HepG2 (cell line): Measurements from ENCODE around the gene SLC39A1. TPM values are rescaled to one million over a fixed set of nuclear protein-coding genes. Genes with fewer than 3 reads are reported as not detected.
A peak's percentile ranks its signal among the peaks of the same experiment; 100 is the strongest.

Experiments
- CEBPZ ChIP-seq: IDR thresholded peaks from 2 replicates; pipeline ENCODE4 v1.6.1; 2012; ENCODE audit warnings: low read length, improper control_type of control experiment
- EP300 ChIP-seq, 3 experiments: sonication (generic) in 1 of 3; formaldehyde crosslinking in 1 of 3; IDR thresholded peaks; 2 replicates each; pipeline versions ENCODE4 v1.5.1 to v1.6.1; 2011 to 2020; ENCODE audit warnings: low read depth in 2 of 3, low read length in 2 of 3, borderline replicate concordance in 1 of 3, improper control_type of control experiment in 1 of 3, mild to moderate bottlenecking in 1 of 3, missing genetic modification reagents in 1 of 3, moderate library complexity in 1 of 3
- GLMP ChIP-seq: sonication (generic); formaldehyde crosslinking; IDR thresholded peaks from 2 replicates; pipeline ENCODE4 v1.9.0; 2021; ENCODE audit warnings: missing genetic modification reagents, mild to moderate bottlenecking, borderline replicate concordance
- HOXD1 ChIP-seq: sonication (generic); formaldehyde crosslinking; IDR thresholded peaks from 2 replicates; pipeline ENCODE4 v1.5.0; 2020; ENCODE audit warnings: missing genetic modification reagents
- KMT2B ChIP-seq: IDR thresholded peaks from 2 replicates; pipeline ENCODE4 v1.6.1; 2016; ENCODE audit warnings: missing genetic modification reagents, missing compliant biosample characterization
- MEIS1 ChIP-seq: sonication (generic); formaldehyde crosslinking; IDR thresholded peaks from 2 replicates; pipeline ENCODE4 v1.9.0; 2021; ENCODE audit warnings: mild to moderate bottlenecking, missing genetic modification reagents, moderate library complexity, borderline replicate concordance
- NFKBIZ ChIP-seq: IDR thresholded peaks from 2 replicates; pipeline ENCODE4 v1.6.1; 2018; ENCODE audit warnings: missing genetic modification reagents, missing compliant biosample characterization
- PRMT3 ChIP-seq: sonication (generic); formaldehyde crosslinking; IDR thresholded peaks from 2 replicates; pipeline ENCODE4 v1.8.1; 2022; ENCODE audit warnings: low read depth, mild to moderate bottlenecking, moderate library complexity, missing genetic modification reagents, borderline replicate concordance
- RAD51 ChIP-seq: fragments of 450-650 bp; IDR thresholded peaks from 2 replicates; pipeline ENCODE4 v1.6.1; 2016; ENCODE audit warnings: borderline replicate concordance
- RARA ChIP-seq: IDR thresholded peaks from 2 replicates; pipeline ENCODE4 v1.6.1; 2016; ENCODE audit warnings: missing genetic modification reagents, missing compliant biosample characterization
- TCF12 ChIP-seq, 2 experiments: fragments of 450-650 bp in 1 of 2; sonication (generic) in 1 of 2; formaldehyde crosslinking in 1 of 2; IDR thresholded peaks; 2 replicates each; pipeline versions ENCODE4 v1.6.1 to v1.8.0; 2017 to 2022; ENCODE audit warnings: antibody characterized with exemption in 1 of 2, mild to moderate bottlenecking in 1 of 2, missing genetic modification reagents in 1 of 2, moderate library complexity in 1 of 2
- TFAP4 ChIP-seq: sonication (generic); IDR thresholded peaks from 2 replicates; pipeline ENCODE4 v1.6.1; 2016; ENCODE audit warnings: low read depth, borderline replicate concordance
- THAP11 ChIP-seq: IDR thresholded peaks from 2 replicates; pipeline ENCODE4 v1.6.1; 2016; ENCODE audit warnings: missing biosample characterization, missing genetic modification reagents
- TMF1 ChIP-seq: sonication (generic); formaldehyde crosslinking; IDR thresholded peaks from 2 replicates; pipeline ENCODE4 v1.8.1; 2022; ENCODE audit warnings: low read depth, missing genetic modification reagents
- ZNF253 ChIP-seq: sonication (generic); formaldehyde crosslinking; IDR thresholded peaks from 2 replicates; pipeline ENCODE4 v1.8.0; 2022; ENCODE audit warnings: mild to moderate bottlenecking, missing genetic modification reagents, borderline replicate concordance
- ZNF331 ChIP-seq: sonication (generic); formaldehyde crosslinking; IDR thresholded peaks from 2 replicates; pipeline ENCODE4 v1.4.0; 2020; ENCODE audit warnings: missing genetic modification reagents
- ZNF460 ChIP-seq: sonication (generic); formaldehyde crosslinking; IDR thresholded peaks from 2 replicates; pipeline ENCODE4 v1.5.1; 2020; ENCODE audit warnings: missing genetic modification reagents, mild to moderate bottlenecking, borderline replicate concordance
- ZNF687 ChIP-seq: sonication (generic); formaldehyde crosslinking; IDR thresholded peaks from 2 replicates; pipeline ENCODE4 v1.5.1; 2020; ENCODE audit warnings: mild to moderate bottlenecking, missing genetic modification reagents, moderate library complexity
- polyA plus RNA-seq, 8 experiments: library from polyadenylated mRNA; depleted of rRNA in 3 of 8; stranded (reverse) in 7 of 8; unstranded in 1 of 8; fragments of >200 nt; fragmentation: Illumina TruSeq in 4 of 8; extraction: Trizol in 4 of 8; gene quantifications; 2 replicates each; pipeline versions ENCODE4 v1.2.1 to v1.2.3, GENCODE V29; 2011 to 2016; ENCODE audit warnings: low read depth in 4 of 8, missing spikeins in 1 of 8, mixed read lengths in 1 of 8; ENCODE audit not compliant: insufficient read depth in 1 of 8
- total RNA-seq, 5 experiments: library from RNA; depleted of rRNA; stranded (reverse); fragments of >200 nt; fragmentation: Illumina TruSeq; extraction: Trizol; gene quantifications; 2 replicates each; pipeline ENCODE4 v1.2.3, GENCODE V29; 2016; ENCODE audit warnings: low read depth in 1 of 5

Gene SLC39A1
- total and polyA plus RNA-seq, 2 of the 13 experiments (the other 11 are each of a cell fraction or from before 2014, with no cell fraction given) = 71.2 to 78.4 TPM

- peak; percentile 98 for TF ChIP-seq PRMT3
- TF ChIP-seq THAP11 (CRISPR knock-in tag) = peak; percentile 75
- TF ChIP-seq GLMP (CRISPR knock-in tag) = no peak
- 0 out of 4 replicates have a peak, but pooled peaks of 1 of the 2 experiments have one; percentile 17 for TF ChIP-seq EP300 (IDR thresholded peaks at IDR 0.05; ENCODE audit: low read depth in 2 of 2, low read length in 2 of 2)
- no peak for TF ChIP-seq EP300 (CRISPR knock-in tag; IDR thresholded peaks at IDR 0.05; ENCODE audit: borderline replicate concordance)
- TF ChIP-seq NFKBIZ (CRISPR knock-in tag) = peak; percentile 13; the same call in 1 of the 2 replicates
- TF ChIP-seq TMF1 (CRISPR knock-in tag) = no peak; the same call in 1 of the 2 replicates
- no peak for TF ChIP-seq ZNF253
- 0 out of 2 replicates have a peak, but pooled peaks have one; percentile 52 for TF ChIP-seq HOXD1 (CRISPR knock-in tag)
- peak; percentile 82 for TF ChIP-seq KMT2B (CRISPR knock-in tag)
- peak; percentile 99 for TF ChIP-seq ZNF687 (CRISPR knock-in tag)
- TF ChIP-seq TFAP4 = peak; percentile 56; the same call in 1 of the 2 replicates
- TF ChIP-seq RAD51 = peak; percentile 88
- peak; percentile 83 for TF ChIP-seq MEIS1
- TF ChIP-seq TCF12 (IDR thresholded peaks at IDR 0.05) = no peak
- TF ChIP-seq TCF12 (CRISPR knock-in tag; IDR thresholded peaks at IDR 0.05) = no peak; the same call in 1 of the 2 replicates
- no peak for TF ChIP-seq ZNF460 (CRISPR knock-in tag)
- TF ChIP-seq CEBPZ = no peak
- TF ChIP-seq RARA (CRISPR knock-in tag) = peak; percentile 70
- peak; percentile 26 for TF ChIP-seq ZNF331 (CRISPR knock-in tag)
Measured at GRCh38 chr1:153967107-153967999, 4.0 kb upstream of the SLC39A1 start, which contains the start of gene CREB3L4 (continued).
